H1 (cell line): ENCODE results near the gene CLDND1. TPM values are rescaled to one million over a fixed set of nuclear protein-coding genes. Genes with fewer than 3 reads are reported as not detected.

Source experiments
- EZH2 ChIP-seq: fragments of 200-600 bp; sonication (generic); IDR thresholded peaks from 2 replicates; pipeline ENCODE4 v1.7.1; 2012; ENCODE audit warnings: low read depth, mild to moderate bottlenecking, moderate library complexity, low read length, inconsistent platforms; ENCODE audit not compliant: severe bottlenecking
- KDM4A ChIP-seq: IDR thresholded peaks from one replicate; pipeline ENCODE4 v1.7.1; 2012; ENCODE audit warnings: low read depth, mild to moderate bottlenecking, moderate library complexity, low read length, inconsistent platforms; ENCODE audit not compliant: severe bottlenecking
- NRF1 ChIP-seq: IDR thresholded peaks from 2 replicates; pipeline ENCODE4 v1.6.1; 2011; ENCODE audit warnings: mild to moderate bottlenecking, low read depth, low read length, improper control_type of control experiment
- polyA plus RNA-seq, 7 experiments: library from polyadenylated mRNA; depleted of rRNA in 3 of 7; stranded (reverse) in 5 of 7; unstranded in 2 of 7; fragments of >200 nt in 5 of 7; fragments of 200-250 nt in 2 of 7; gene quantifications; 1 replicate in 5 of 7; 2 replicates in 1 of 7; 4 replicates in 1 of 7; pipeline versions ENCODE4 v1.2.1 to v1.2.3, GENCODE V29; 2011 to 2013; ENCODE audit warnings: missing spikeins in 2 of 7, mixed read lengths in 2 of 7
- total RNA-seq: library from RNA; stranded (reverse); fragmentation: NEBNext Ultra II Directional; extraction: Animal tissue kit (Norgen Biotek cat#: 25700); gene quantifications from 2 replicates; pipeline ENCODE4 v1.2.1, GENCODE V29; 2021

CLDND1 gene
- total and polyA plus RNA-seq, 2 of the 8 experiments (the other 6 are each of a cell fraction or from before 2014, with no cell fraction given) = 68.2 to 152 TPM

- no peak for TF ChIP-seq NRF1
- no peak for TF ChIP-seq EZH2
- TF ChIP-seq KDM4A = no peak
Observed at GRCh38 chr3:98563661-98564281, 41.1 kb upstream of the CLDND1 start (continued).
